HL-60/S4 treated with phorbol 12-myristate 13-acetate at 8.2 ng/mL for 4 days and 3 days (cell line): ENCODE measurements around the gene FBXL12.
"Not testable (repeated sequence)": the region's sequence is repeated elsewhere in the genome, so short reads cannot be mapped to it uniquely, and the experiment has no call there.

Source experiments
- in situ Hi-C: fragments of 300-500 bp; cut with MboI; formaldehyde crosslinking; loops from 2 replicates; pipeline ENCODE4 v1.15.0; 2022; ENCODE audit warnings: low sequenced_read_pairs

Gene FBXL12

DNA sequence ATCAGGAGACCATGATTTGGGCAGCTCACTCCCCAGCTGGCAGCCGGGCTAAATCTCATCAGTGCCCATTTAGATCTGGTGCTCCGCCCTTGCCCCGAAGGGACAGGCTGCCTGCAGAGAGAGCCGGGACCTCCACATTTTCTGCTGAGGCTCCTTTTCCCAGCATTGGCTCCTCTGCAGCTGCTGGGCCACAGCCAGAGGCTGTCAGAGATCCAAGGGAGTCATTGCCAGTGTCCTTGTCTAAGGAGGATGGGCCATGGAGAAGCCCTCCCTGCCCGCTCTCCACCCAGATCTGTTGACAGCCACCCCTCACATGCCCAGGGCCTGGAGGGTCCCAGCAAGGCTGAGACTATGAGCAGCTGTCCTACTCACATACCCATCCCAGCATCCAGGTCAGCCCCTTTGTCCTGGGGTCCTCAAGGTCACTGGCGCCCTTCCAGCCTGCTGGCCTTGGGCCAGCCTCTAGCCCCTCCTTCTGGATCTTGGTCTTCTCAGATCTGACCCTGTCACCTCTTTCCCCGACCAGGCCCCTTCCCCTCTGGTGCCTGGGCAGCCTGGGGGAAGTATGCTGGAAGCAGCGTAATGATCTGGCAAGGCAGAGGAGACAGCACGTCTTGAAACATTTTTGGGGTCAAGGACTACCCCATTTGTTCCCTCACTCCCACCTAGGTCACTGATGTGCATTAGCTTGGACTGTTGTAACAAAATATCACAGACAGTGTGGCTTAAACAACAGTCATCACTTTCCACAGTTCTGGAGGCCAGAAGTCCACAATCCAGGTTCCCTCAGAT lies 24.2 kb upstream of the FBXL12 start:
- in situ Hi-C loops: no loop called here

DNA sequence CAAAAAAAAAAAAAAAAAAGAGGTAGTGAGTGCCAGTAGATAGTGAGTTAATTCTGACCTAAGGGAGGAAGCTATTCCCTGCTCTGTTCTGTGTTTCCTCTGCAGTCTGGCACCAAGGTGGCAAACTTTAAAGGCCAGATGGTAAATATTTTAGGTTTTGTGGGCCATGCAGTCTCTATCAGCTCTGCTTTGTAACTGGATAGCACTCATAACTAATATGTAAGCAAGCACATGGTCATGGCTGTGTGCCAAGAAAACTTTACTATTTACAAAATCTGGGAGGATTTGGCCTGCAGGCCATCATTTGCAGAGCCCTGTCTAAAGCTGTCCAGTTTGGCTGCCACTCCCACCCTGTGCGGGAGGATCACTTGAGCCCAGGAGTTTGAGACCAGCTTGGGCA lies 20.5 kb upstream of the FBXL12 start:
- in situ Hi-C loops: no loop called here

DNA sequence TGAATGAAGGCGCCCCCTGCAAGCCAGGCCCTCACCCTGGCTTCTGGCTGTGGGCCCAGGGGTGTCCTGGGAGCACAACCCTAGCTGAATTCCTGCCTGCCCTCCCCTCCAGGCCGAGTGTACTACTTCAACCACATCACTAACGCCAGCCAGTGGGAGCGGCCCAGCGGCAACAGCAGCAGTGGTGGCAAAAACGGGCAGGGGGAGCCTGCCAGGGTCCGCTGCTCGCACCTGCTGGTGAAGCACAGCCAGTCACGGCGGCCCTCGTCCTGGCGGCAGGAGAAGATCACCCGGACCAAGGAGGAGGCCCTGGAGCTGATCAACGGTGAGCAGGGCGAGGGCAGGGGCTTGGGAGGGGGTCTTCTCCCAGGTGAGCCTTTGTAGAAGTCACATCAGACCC lies 19.4 kb upstream of the FBXL12 start:
- in situ Hi-C loops: no loop called here

GRCh38 chr19:9836021-9836420 lies 17.1 kb upstream of the FBXL12 start:
- in situ Hi-C loops: no loop called here

- in situ Hi-C loops: no loop called here
These were observed 16.6 kb upstream of the FBXL12 start for GRCh38 chr19:9835507-9835949.

DNA sequence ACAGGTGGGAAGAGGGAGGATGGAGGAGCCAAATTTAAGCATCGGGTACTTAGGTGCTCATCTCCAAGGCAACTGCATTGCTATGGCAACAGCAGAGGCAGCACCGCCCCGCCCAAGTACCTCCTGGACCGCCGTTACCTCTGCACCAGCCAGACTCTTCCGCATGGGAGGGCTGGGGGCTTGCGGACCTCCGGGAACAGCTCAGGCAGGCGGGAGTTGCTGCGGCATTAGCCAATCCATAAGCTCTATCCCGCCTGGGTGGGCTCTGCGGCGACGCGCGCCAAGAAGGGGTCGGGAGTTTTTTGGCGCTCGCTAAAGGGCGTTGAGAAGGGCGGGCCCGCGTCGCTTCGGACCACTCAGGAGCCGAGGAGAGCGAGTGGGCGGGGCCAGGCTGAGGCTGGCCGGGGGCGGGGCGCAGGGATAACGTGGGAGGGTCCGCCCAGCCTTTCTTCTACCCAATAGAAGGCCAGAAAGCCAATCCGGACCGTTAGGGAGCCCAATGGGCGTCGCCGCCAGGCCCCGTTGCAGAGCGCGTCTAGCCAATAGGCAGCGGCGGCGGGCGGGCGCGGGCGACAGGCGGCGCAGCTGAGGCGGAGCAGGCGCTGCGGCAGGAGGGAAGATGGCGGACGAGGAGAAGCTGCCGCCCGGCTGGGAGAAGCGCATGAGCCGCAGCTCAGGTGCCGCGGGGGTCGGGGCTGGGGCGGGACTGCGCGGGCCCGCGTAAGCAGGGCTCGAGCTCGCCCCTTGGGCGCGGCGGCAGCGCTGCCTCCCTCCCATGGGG lies 16.0 kb upstream of the FBXL12 start, which contains the start of gene PIN1:
Gene PIN1 (plus strand): TSS at position 593 of the 781 bp plus-strand sequence. CDS start 27 bp downstream, at position 620.
- in situ Hi-C loops: no loop called here

DNA sequence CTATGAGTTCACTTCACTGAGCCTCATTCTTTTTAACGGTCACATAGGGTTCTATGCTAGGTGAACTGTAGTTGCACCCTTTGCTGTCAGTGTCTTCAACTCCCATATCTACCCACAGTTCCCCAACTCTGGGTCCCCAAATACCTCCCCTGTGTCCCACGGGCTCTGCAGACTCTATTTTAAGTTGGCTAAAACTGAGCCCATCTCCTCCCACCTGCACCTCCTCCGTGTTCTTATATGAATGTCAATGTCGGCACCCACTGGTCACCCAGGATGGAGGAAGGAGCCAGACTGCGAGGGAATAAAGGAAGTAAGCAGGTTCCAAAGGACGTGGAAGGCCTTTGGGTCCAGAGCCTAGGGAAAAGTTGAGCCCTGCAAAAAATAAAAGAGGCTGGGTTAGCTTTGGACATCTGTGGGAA lies 15.4 kb upstream of the FBXL12 start:
- in situ Hi-C loops: no loop called here

- in situ Hi-C loops: no loop called here
These were observed 9.7 kb upstream of the FBXL12 start for GRCh38 chr19:9828551-9829063.

- in situ Hi-C loops: no loop called here
These were observed 8.7 kb upstream of the FBXL12 start, which contains the start of gene UBL5 for GRCh38 chr19:9827289-9828238. Gene UBL5, plus strand, starts transcription at chr19:9827918. Its CDS starts 420 bp downstream, at chr19:9828338.

GRCh38 chr19:9823816-9824215 lies 4.9 kb upstream of the FBXL12 start:
- in situ Hi-C loops: no loop called here

GRCh38 chr19:9820034-9820433 lies 1.2 kb upstream of the FBXL12 start:
- in situ Hi-C loops: not testable (repeated sequence)

DNA sequence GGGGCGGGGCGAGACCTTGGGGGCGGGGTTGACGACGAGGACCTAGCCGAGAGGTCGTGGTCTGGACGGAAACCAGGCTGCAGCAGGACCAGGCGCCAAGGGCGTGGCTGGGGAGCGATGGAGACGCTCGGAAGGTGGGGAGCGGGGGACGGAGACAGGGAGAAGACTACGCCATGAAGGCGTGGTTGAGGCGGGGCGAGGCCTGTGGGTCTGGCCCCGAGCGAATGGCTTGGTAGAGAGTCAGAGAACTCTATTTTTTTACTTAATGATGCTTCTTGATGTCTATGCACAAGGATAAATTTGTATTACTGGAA lies 674 bp upstream of the FBXL12 start:
- in situ Hi-C loops: no loop called here

GRCh38 chr19:9818175-9818733 lies 625 bp downstream of the FBXL12 start:
- in situ Hi-C loops: no loop called here

DNA sequence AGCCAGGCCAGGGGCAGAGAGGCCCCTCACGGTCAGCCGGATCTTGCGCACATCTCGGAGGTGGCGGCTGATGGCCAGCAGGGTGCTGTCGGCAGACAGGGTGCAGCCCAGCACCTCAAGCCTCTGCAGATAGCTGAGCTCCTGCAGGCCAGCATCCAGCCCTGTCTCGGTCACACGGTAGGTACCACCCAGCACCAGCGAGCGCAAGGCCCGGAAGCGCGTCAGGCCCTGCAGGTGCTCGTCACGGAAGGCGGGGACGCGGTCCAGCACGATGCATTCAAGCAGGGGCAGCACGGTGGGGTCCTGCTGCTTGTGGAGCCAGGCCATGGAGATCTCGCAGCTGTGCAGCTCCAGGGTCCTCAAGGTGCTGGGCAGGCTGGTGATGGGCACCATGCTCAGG lies 7.7 kb downstream of the FBXL12 start:
- in situ Hi-C loops: no loop called here

- in situ Hi-C loops: no loop called here
These were observed 9.7 kb downstream of the FBXL12 start for GRCh38 chr19:9808855-9809824.

DNA sequence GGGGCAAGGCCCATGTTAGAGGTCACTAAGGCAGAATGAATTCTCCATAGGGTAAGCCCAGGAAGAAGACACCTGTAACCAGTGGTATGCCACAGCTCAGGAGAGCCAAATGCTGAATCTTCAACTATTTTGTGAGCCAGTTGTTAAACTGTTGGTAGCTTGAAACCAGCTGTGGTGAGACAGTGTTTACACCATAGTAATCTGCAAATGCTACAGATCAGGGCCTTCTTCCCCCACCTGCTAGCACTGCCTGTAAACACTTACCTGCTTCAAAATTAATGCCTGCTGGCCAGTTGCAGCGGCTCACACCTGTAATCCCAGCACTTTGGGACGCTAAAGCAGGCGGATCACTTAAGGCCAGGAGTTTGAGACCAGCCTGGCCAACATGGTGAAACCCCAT lies 12.1 kb downstream of the FBXL12 start:
- in situ Hi-C loops: no loop called here

- in situ Hi-C loops: no loop called here
These were observed 16.9 kb downstream of the FBXL12 start for GRCh38 chr19:9801976-9802375.

DNA sequence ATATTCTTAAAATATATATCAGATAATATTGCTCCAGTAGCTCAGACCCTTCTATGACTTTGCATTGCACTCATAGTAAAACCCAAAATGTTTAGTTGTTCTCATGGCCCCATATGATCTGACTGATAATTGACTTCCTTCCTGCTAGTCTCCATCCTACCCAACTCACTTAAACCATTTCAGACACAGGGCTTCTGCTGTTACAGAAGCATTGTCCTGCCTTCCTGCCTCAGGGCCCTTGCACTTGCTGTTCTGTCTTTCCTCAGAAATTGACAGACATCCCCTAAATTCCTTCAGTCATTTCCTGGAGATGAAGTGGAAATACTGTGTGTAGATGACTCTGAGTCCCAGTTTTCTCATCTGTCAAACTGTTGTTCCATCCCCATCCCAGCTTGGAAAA lies 19.7 kb downstream of the FBXL12 start:
- in situ Hi-C loops: loop anchor here (10.0 kb wide), 1 partner anchor 174 kb away; the partner anchor contains the start of gene ZNF561

DNA sequence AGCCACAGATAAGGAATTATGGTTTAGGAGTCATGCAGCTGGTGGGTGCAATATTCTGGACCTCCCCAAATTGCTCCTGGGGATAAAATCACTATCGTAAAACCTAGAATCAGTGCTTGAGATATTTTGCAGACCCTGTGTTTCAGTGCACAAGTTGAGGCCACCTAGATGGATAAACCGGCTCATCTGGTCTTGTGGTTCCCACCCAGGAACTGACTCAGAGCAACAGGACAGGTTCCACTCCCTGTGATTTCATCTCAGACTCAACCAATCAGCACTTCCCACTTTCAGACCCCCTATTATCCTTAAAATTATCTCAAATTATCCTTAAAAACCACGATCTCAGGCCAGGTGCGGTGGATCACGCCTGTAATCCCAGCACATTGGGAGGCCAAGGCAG lies 21.0 kb downstream of the FBXL12 start:
- in situ Hi-C loops: loop anchor here (10.0 kb wide), 1 partner anchor 173 kb away; the partner anchor contains the start of gene ZNF561
